T-cell (primary cell): ENCODE results near the gene ZNF804A. TPM values are rescaled to one million over a fixed set of nuclear protein-coding genes. Genes with fewer than 3 reads are reported as not detected.

ENCODE experiments used
- ATAC-seq, 4 experiments: fragments of 200-7000 bp in 3 of 4; fragments of 150-1000 bp in 1 of 4; cut with Tn5 transposase; replicated peaks in 1 of 4; 1 replicate in 3 of 4; 2 replicates in 1 of 4; pipeline ENCODE4 v1.10.0; 2021; ENCODE audit warnings: moderate library complexity in 3 of 4, mild to moderate bottlenecking in 2 of 4, moderate number of reproducible peaks in 1 of 4
- CTCF ChIA-PET, 2 donors: fragments of 300-600 bp; sonication (Branson Sonifier 250); formaldehyde crosslinking; loops; one replicate each; lab custom pipeline; 2022; ENCODE audit warnings: antibody characterized with exemption in 2 of 2; lab: Charles Lee
- POLR2A ChIA-PET, 2 donors: fragments of 300-600 bp; sonication (Branson Sonifier 250); formaldehyde crosslinking; loops; one replicate each; lab custom pipeline; 2022; ENCODE audit warnings: antibody characterized with exemption in 2 of 2; lab: Charles Lee
- DNase-seq, 35 experiments: peaks; one replicate each; pipeline versions ENCODE4 v3.0.0 to v3.0.0-alpha.2; 2013 to 2023
- H3K27ac ChIP-seq: one replicate; pipeline ENCODE4 v1.5.1; 2013; ENCODE audit warnings: low read length
- H3K27me3 ChIP-seq, 2 experiments: replicated peaks in 1 of 2; 1 replicate in 1 of 2; 2 replicates in 1 of 2; pipeline versions ENCODE4 v1.6.1 to v1.7.0; 2013; ENCODE audit warnings: low read length in 1 of 2, mixed read lengths in 1 of 2; ENCODE audit not compliant: control insufficient read depth in 2 of 2, insufficient read depth in 2 of 2; ENCODE audit errors: extremely low read depth in 1 of 2
- H3K36me3 ChIP-seq, 2 donors: 1 replicate in 1 of 2; 2 replicates in 1 of 2; pipeline versions ENCODE4 v1.6.1 to v1.7.0; 2013; ENCODE audit warnings: low read length in 1 of 2; ENCODE audit not compliant: control insufficient read depth in 2 of 2, insufficient read depth in 1 of 2; ENCODE audit errors: extremely low read depth in 1 of 2
- H3K4me1 ChIP-seq, 2 experiments: 1 replicate in 1 of 2; 2 replicates in 1 of 2; pipeline versions ENCODE4 v1.6.1 to v1.7.0; 2013; ENCODE audit warnings: low read length in 2 of 2, mixed read lengths in 1 of 2; ENCODE audit not compliant: insufficient read depth in 2 of 2, control insufficient read depth in 1 of 2; ENCODE audit errors: extremely low read depth in 1 of 2
- H3K4me3 ChIP-seq, 2 donors: 1 replicate in 1 of 2; 2 replicates in 1 of 2; pipeline versions ENCODE4 v1.5.1 to v1.7.0; 2013; ENCODE audit warnings: mild to moderate bottlenecking in 2 of 2, low read length in 1 of 2, moderate library complexity in 1 of 2; ENCODE audit not compliant: control insufficient read depth in 1 of 2; ENCODE audit errors: extremely low read depth in 1 of 2
- H3K9me3 ChIP-seq: 2 replicates; pipeline ENCODE4 v1.7.0; 2013
- H3K27ac Mint-ChIP-seq, 2 donors: one replicate each; pipeline ENCODE4 v1.8.0; 2020 to 2021; ENCODE audit warnings: mild to moderate bottlenecking in 2 of 2, mixed read lengths in 2 of 2
- H3K27me3 Mint-ChIP-seq, 2 donors: one replicate each; pipeline ENCODE4 v1.8.0; 2021 to 2022; ENCODE audit warnings: mixed read lengths in 2 of 2
- H3K36me3 Mint-ChIP-seq: one replicate; pipeline ENCODE4 v1.8.0; 2021; ENCODE audit warnings: mixed read lengths
- H3K4me1 Mint-ChIP-seq, 3 donors: one replicate each; pipeline ENCODE4 v1.8.0; 2020 to 2022; ENCODE audit warnings: mixed read lengths in 3 of 3, mild to moderate bottlenecking in 1 of 3
- H3K4me3 Mint-ChIP-seq, 3 donors: one replicate each; pipeline ENCODE4 v1.8.0; 2020 to 2022; ENCODE audit warnings: mild to moderate bottlenecking in 3 of 3, mixed read lengths in 3 of 3, moderate library complexity in 3 of 3
- H3K9me3 Mint-ChIP-seq, 3 donors: one replicate each; pipeline ENCODE4 v1.8.0; 2020 to 2022; ENCODE audit warnings: mixed read lengths in 3 of 3
- WGBS: methylation state at CpG from one replicate; pipeline ENCODE4 v1.1.5; 2013; ENCODE audit warnings: missing lambda C conversion rate; ENCODE audit not compliant: insufficient coverage; 5-methylcytosine and 5-hydroxymethylcytosine counted together
- total RNA-seq, 35 experiments: library from RNA in 6 of 35; stranded (reverse) in 6 of 35; fragments of 120-200 nt in 1 of 35; gene quantifications; one replicate each; pipeline versions ENCODE4 v1.2.1 to v1.2.4 and lab custom pipeline; 2013 to 2026

The ZNF804A gene
- total RNA-seq, 5 donors from 2014 or later (not counting 1 experiment from before 2014, with no cell fraction given) = 0.06 to 0.13 (median 0.06) TPM; not detected in 2

DNA sequence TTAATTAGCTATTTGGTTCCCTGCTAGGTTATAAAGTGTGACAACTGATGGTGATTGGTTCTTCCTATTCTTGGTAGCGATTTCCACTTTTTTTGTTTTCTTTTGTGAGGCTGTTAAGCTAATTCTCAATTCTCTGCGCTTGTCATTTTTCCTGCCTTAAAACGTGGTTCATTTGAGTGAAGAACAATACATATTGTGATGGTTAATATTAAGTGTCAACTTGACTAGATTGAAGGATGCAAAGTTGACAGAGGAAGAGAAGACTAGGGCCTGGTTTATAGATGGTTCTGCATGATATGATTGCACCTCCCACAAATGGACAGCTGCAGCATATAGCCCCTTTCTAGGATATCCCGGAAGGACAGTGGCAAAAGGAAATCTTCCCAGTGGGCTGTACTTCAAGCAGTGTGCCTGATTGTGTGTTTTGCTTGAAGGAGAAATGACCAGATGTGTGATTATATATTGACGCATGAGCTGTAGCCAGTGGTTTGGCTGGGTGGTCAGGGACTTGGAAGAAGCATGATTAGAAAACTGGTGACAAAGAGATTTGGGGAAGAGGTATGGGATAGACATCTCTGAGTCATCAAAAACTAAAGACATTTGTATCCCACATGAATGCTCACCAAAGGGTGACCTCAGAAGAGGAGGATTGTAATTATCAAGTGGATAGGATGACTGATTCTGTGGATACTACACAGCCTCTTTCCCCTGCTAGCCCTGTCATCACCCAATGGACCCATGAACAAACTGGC, 39.4 kb upstream of the ZNF804A start:
- Histone ChIP-seq H3K36me3 (no peaks in the 10 kb centered on the region), H3K27me3 (no peaks in the 10 kb centered on the region), H3K27ac (no peak overlapping the region), H3K4me1 (no peaks in the 10 kb centered on the region), H3K4me3 (no peak overlapping the region), H3K9me3 (no peaks in the 10 kb centered on the region)
- H3K9me3 Mint-ChIP-seq = peaks cover 0 to 12% (median 8%) of the 10 kb centered on the region in 3 donors
- H3K36me3 Mint-ChIP-seq = no peaks in the 10 kb centered on the region
- no peak for ATAC-seq
- no peaks in the 10 kb centered on the region for H3K4me1 Mint-ChIP-seq
- no peak overlapping the region for H3K4me3 Mint-ChIP-seq
- no peak for DNase-seq
- no peak overlapping the region for H3K27ac Mint-ChIP-seq
- ChIA-PET POLR2A (no interaction called here), CTCF (no interaction called here)
- no peaks in the 10 kb centered on the region for H3K27me3 Mint-ChIP-seq
- 60% methylated on average over 2 of the region's 5 CpGs for WGBS

DNA sequence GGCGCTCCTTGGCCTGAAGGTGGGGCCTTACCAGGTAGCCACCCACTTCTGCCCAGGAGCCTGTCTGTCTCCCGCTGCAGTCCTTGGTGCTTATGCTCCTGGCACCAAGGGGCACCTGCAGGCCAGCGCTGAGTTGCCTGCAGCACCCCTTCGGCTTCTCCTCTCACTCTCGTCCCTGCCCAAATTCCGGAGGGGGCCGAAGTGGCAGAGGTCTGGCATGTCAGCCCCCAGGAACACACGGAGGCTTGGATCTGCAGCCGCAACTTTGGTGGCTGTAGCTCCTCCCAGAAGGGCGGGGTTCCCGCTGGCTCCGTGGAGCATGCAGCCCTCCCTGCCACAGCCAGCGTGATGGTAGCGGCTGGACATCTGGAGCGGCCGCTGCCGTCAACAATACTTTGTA, 37.7 kb upstream of the ZNF804A start:
- no peaks in the 10 kb centered on the region for H3K4me1 Mint-ChIP-seq
- H3K9me3 ChIP-seq = no peaks in the 10 kb centered on the region
- ATAC-seq = no peak
- H3K4me1 ChIP-seq = no peaks in the 10 kb centered on the region
- H3K36me3 ChIP-seq = no peaks in the 10 kb centered on the region
- peaks cover 0 to 12% (median 8%) of the 10 kb centered on the region in 3 donors for H3K9me3 Mint-ChIP-seq
- H3K27ac Mint-ChIP-seq = no peak overlapping the region
- WGBS = 92% methylated on average over 15 of the region's 17 CpGs
- ChIA-PET POLR2A (no interaction called here), CTCF (no interaction called here)
- no peak for DNase-seq
- no peak overlapping the region for H3K4me3 Mint-ChIP-seq
- H3K27ac ChIP-seq = no peak overlapping the region
- H3K4me3 ChIP-seq = no peak overlapping the region
- no peaks in the 10 kb centered on the region for H3K27me3 ChIP-seq
- H3K36me3 Mint-ChIP-seq = no peaks in the 10 kb centered on the region
- no peaks in the 10 kb centered on the region for H3K27me3 Mint-ChIP-seq

DNA sequence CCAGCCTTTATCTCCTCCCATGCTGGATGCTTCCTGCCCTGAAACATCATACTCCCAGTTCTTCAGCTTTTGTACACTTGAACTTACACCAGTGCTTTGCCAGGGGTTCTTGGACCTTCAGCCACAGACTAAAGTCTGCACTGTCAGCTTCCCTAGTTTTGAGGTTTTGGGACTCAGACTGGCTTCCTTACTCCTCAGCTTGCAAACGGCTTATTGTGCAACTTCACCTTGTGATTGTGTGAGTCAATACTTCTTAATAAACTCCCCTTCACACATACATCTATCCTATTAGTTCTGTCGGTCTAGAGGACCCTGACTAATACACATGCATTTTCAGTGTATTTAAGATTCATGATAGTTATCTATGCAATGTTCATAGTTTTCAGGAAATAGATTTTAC, 35.8 kb upstream of the ZNF804A start:
- Mint-ChIP-seq H3K4me3 (no peak overlapping the region), H3K27ac (no peak overlapping the region), H3K36me3 (no peaks in the 10 kb centered on the region), H3K9me3 (peaks cover 3 to 12% (median 8%) of the 10 kb centered on the region in 3 donors), H3K4me1 (no peaks in the 10 kb centered on the region), H3K27me3 (no peaks in the 10 kb centered on the region)
- no peaks in the 10 kb centered on the region for H3K4me1 ChIP-seq
- ChIA-PET CTCF (no interaction called here), POLR2A (no interaction called here)
- H3K9me3 ChIP-seq = no peaks in the 10 kb centered on the region
- DNase-seq = no peak
- H3K27ac ChIP-seq = no peak overlapping the region
- H3K4me3 ChIP-seq = no peak overlapping the region
- H3K36me3 ChIP-seq = no peaks in the 10 kb centered on the region
- no peak for ATAC-seq
- no peaks in the 10 kb centered on the region for H3K27me3 ChIP-seq
- no CpG with 5 or more reads among the region's 2 CpGs for WGBS

DNA sequence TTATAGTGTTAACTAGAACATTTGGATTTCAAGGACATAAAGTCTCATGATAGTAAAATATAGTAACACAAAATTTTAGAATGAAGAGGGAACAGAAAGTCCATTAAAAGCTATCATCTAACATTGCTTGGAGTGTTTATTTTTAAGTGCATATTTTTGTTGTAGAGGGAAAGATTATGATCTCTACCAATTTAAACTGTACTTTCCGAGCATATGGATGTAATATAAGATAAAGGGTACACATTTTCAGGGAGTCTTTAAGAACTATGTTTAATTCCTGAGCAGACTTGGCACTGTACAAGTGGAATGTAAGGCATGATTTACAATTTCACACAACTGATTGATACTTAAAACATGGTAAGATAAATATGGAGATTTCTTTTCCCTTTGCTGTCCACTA, 34.2 kb upstream of the ZNF804A start:
- Histone ChIP-seq H3K9me3 (no peaks in the 10 kb centered on the region), H3K4me3 (no peak overlapping the region), H3K36me3 (no peaks in the 10 kb centered on the region), H3K27ac (no peak overlapping the region), H3K27me3 (no peaks in the 10 kb centered on the region), H3K4me1 (no peaks in the 10 kb centered on the region)
- Mint-ChIP-seq H3K27me3 (no peaks in the 10 kb centered on the region), H3K4me3 (no peak overlapping the region), H3K36me3 (no peaks in the 10 kb centered on the region), H3K4me1 (no peaks in the 10 kb centered on the region), H3K9me3 (peaks cover 3 to 8% (median 7%) of the 10 kb centered on the region in 3 donors), H3K27ac (no peak overlapping the region)
- no peak for ATAC-seq
- ChIA-PET CTCF (no interaction called here), POLR2A (no interaction called here)
- WGBS = no CpG with 5 or more reads among the region's 1 CpG
- DNase-seq = no peak

DNA sequence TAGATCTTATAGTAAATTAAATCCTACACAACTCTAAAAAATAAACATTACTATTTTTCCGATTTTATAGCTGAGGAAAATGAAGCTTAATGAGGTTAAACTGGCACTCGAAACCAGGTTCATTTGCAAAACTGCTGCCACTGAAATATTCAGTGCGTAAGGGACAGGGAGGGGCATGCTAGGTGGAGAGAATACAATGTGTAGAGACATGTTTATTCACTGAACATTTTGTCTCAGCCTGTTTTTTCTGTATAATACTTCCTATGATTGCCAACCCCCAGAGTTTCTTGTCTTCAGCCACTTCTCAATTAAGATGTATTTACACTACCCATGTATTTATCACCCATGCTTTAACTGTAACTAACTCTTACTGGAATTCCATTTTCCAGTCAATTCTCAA, 31.6 kb upstream of the ZNF804A start:
- Mint-ChIP-seq H3K27me3 (no peaks in the 10 kb centered on the region), H3K36me3 (no peaks in the 10 kb centered on the region), H3K4me1 (no peaks in the 10 kb centered on the region), H3K9me3 (peaks cover 4 to 5% (median 4%) of the 10 kb centered on the region in 3 donors), H3K4me3 (no peak overlapping the region), H3K27ac (no peak overlapping the region)
- ATAC-seq (no peak), DNase-seq (no peak)
- no peaks in the 10 kb centered on the region for H3K36me3 ChIP-seq
- no peaks in the 10 kb centered on the region for H3K4me1 ChIP-seq
- no CpG with 5 or more reads among the region's 3 CpGs for WGBS
- CTCF ChIA-PET = no interaction called here
- no peak overlapping the region for H3K4me3 ChIP-seq
- POLR2A ChIA-PET = no interaction called here
- H3K27ac ChIP-seq = no peak overlapping the region
- H3K9me3 ChIP-seq = no peaks in the 10 kb centered on the region
- no peaks in the 10 kb centered on the region for H3K27me3 ChIP-seq

DNA sequence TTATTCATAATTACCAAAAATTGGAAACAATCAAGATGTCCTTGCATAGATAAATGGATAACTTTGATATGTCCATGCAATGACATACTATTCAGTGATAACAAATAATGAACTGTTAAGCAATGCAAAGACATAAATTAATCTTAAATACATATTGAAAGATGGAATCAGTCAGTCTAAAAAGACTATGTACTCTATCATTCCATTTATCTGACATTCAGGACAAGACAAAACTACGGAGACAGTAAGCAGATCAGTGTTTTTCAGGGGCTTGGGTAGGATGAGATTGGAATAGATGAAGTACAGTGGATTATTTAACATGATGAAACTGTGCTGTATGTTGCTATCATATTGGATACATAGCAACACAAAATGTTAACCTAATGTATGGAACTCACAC, 21.3 kb upstream of the ZNF804A start:
- no peak for ATAC-seq
- Histone ChIP-seq H3K9me3 (no peaks in the 10 kb centered on the region), H3K4me1 (no peaks in the 10 kb centered on the region), H3K27me3 (no peaks in the 10 kb centered on the region), H3K36me3 (no peaks in the 10 kb centered on the region), H3K27ac (no peak overlapping the region), H3K4me3 (no peak overlapping the region)
- DNase-seq = no peak
- Mint-ChIP-seq H3K36me3 (no peaks in the 10 kb centered on the region), H3K4me1 (no peaks in the 10 kb centered on the region), H3K4me3 (no peak overlapping the region), H3K9me3 (peaks cover 7 to 12% (median 8%) of the 10 kb centered on the region in 3 donors), H3K27me3 (no peaks in the 10 kb centered on the region), H3K27ac (no peak overlapping the region)
- ChIA-PET POLR2A (no interaction called here), CTCF (interaction anchor here in 1 of 2 donors (0.7 kb wide), 1 partner anchor 67 kb away, joined by 5 read pairs; no protein-coding TSS in a partner anchor)
- no CpG with 5 or more reads among the region's 1 CpG for WGBS
